H4 (cell line): ENCODE results near the gene MCF2L2. TPM values are rescaled to one million over a fixed set of nuclear protein-coding genes. Genes with fewer than 3 reads are reported as not detected.
A peak's percentile ranks its signal among the peaks of the same experiment; 100 is the strongest.

ENCODE experiments used
- DNase-seq: peaks from one replicate; pipeline ENCODE4 v3.0.0-alpha.2; 2015; ENCODE audit warnings: low spot score
- total RNA-seq: library from RNA; depleted of rRNA; stranded (reverse); fragments of >200 nt; shearing (Covaris generic); gene quantifications from 2 replicates; pipeline ENCODE4 v1.2.3, GENCODE V29; 2014

The MCF2L2 gene
- total RNA-seq, 1 experiment from 2014 or later: 0.64 TPM

- no peak for DNase-seq
Measured at GRCh38 chr3:183327343-183327742, 101.1 kb downstream of the MCF2L2 start.

GRCh38 chr3:183324083-183324482 is 104.3 kb downstream of the MCF2L2 start:
- DNase-seq: no peak

GRCh38 chr3:183319371-183319770 is 109.0 kb downstream of the MCF2L2 start:
- DNase-seq: no peak

- DNase-seq: no peak
Measured at GRCh38 chr3:183318877-183319276, 109.5 kb downstream of the MCF2L2 start.

GRCh38 chr3:183317886-183318865 is 110.2 kb downstream of the MCF2L2 start:
- peak; percentile 35 for DNase-seq

GRCh38 chr3:183317271-183317670 is 111.1 kb downstream of the MCF2L2 start:
- no peak for DNase-seq

- no peak for DNase-seq
Measured at GRCh38 chr3:183315739-183316138, 112.7 kb downstream of the MCF2L2 start.

GRCh38 chr3:183313764-183314163 is 114.7 kb downstream of the MCF2L2 start:
- DNase-seq: no peak

GRCh38 chr3:183313351-183313750 is 115.1 kb downstream of the MCF2L2 start:
- no peak for DNase-seq

GRCh38 chr3:183312433-183312832 is 116.0 kb downstream of the MCF2L2 start:
- DNase-seq: no peak

- no peak for DNase-seq
Measured at GRCh38 chr3:183310936-183311335, 117.5 kb downstream of the MCF2L2 start.

- no peak for DNase-seq
Measured at GRCh38 chr3:183309276-183309675, 119.1 kb downstream of the MCF2L2 start.

GRCh38 chr3:183308751-183309150 is 119.7 kb downstream of the MCF2L2 start:
- DNase-seq: no peak

GRCh38 chr3:183307749-183308148 is 120.7 kb downstream of the MCF2L2 start:
- DNase-seq: no peak

- peak; percentile 91 for DNase-seq
Measured at GRCh38 chr3:183306798-183307671, 121.4 kb downstream of the MCF2L2 start.

GRCh38 chr3:183303690-183304089 is 124.7 kb downstream of the MCF2L2 start:
- no peak for DNase-seq

GRCh38 chr3:183301937-183302580 is 126.4 kb downstream of the MCF2L2 start:
- no peak for DNase-seq

- DNase-seq: no peak
Measured at GRCh38 chr3:183300996-183301562, 127.3 kb downstream of the MCF2L2 start.

- no peak for DNase-seq
Measured at GRCh38 chr3:183299976-183300375, 128.4 kb downstream of the MCF2L2 start.

- peak; percentile 95 for DNase-seq
Measured at GRCh38 chr3:183298701-183299153, 129.7 kb downstream of the MCF2L2 start.

GRCh38 chr3:183296944-183297343 is 131.5 kb downstream of the MCF2L2 start:
- DNase-seq: no peak
